Gastroesophageal sphincter (tissue), 4 donors: ENCODE results near the gene SMPD3. TPM values are rescaled to one million over a fixed set of nuclear protein-coding genes. Genes with fewer than 3 reads are reported as not detected.

Source experiments
- ATAC-seq: fragments of 150-250 bp; one replicate; pipeline ENCODE4 v1.9.1; 2016; ENCODE audit warnings: mild to moderate bottlenecking, moderate library complexity
- H3K27ac ChIP-seq, 4 donors: fragments of 200-600 bp; sonication (generic) in 3 of 4; 1 replicate in 3 of 4; 2 replicates in 1 of 4; pipeline ENCODE4 v1.5.1; 2016 to 2019
- H3K27me3 ChIP-seq: fragments of 200-600 bp; sonication (generic); one replicate; pipeline ENCODE4 v1.5.1; 2019
- H3K36me3 ChIP-seq, 2 donors: fragments of 200-600 bp; sonication (generic); one replicate each; pipeline ENCODE4 v1.5.1; 2019; ENCODE audit warnings: control low read depth in 1 of 2
- H3K4me1 ChIP-seq, 3 donors: fragments of 200-600 bp; sonication (generic); 1 replicate in 2 of 3; 2 replicates in 1 of 3; pipeline ENCODE4 v1.5.1; 2016 to 2019; ENCODE audit warnings: control low read depth in 2 of 3
- H3K4me3 ChIP-seq, 2 donors: fragments of 200-600 bp; sonication (generic); one replicate each; pipeline ENCODE4 v1.5.1; 2019; ENCODE audit warnings: mild to moderate bottlenecking in 1 of 2, moderate library complexity in 1 of 2
- H3K9me3 ChIP-seq, 3 donors: fragments of 200-600 bp; sonication (generic); one replicate each; pipeline ENCODE4 v1.5.1; 2017 to 2019; ENCODE audit warnings: control low read depth in 2 of 3
- CTCF ChIP-seq, 4 experiments: fragments of 200-600 bp in 2 of 4; fragments of 450-650 bp in 2 of 4; sonication (generic) in 1 of 4; IDR thresholded peaks; one replicate each; pipeline ENCODE4 v1.5.1; 2017 to 2019; ENCODE audit warnings: antibody characterized with exemption in 4 of 4, mild to moderate bottlenecking in 2 of 4, moderate library complexity in 2 of 4
- EP300 ChIP-seq: sonication (generic); formaldehyde crosslinking; IDR thresholded peaks from one replicate; pipeline ENCODE4 v1.6.1; 2017; ENCODE audit warnings: antibody characterized with exemption, mild to moderate bottlenecking
- POLR2A ChIP-seq, 2 donors: fragments of 450-650 bp; IDR thresholded peaks; one replicate each; pipeline ENCODE4 v1.6.1; 2017; ENCODE audit warnings: antibody characterized with exemption in 2 of 2, mild to moderate bottlenecking in 2 of 2, moderate library complexity in 1 of 2
- POLR2AphosphoS5 ChIP-seq: sonication (generic); formaldehyde crosslinking; IDR thresholded peaks from one replicate; pipeline ENCODE4 v1.6.1; 2017; ENCODE audit warnings: antibody characterized with exemption
- WGBS, 2 donors: methylation state at CpG; one replicate each; pipeline ENCODE4 v1.1.5; 2018; ENCODE audit warnings: low coverage in 1 of 2; 5-methylcytosine and 5-hydroxymethylcytosine counted together
- total RNA-seq, 4 donors: library from RNA; depleted of rRNA; stranded (reverse); fragments of >200 nt; gene quantifications; one replicate each; pipeline ENCODE4 v1.1.0, GENCODE V29; 2016

Gene SMPD3
- total RNA-seq, 4 donors from 2014 or later: 0.08 to 0.94 (median 0.77) TPM; not detected in 1

DNA sequence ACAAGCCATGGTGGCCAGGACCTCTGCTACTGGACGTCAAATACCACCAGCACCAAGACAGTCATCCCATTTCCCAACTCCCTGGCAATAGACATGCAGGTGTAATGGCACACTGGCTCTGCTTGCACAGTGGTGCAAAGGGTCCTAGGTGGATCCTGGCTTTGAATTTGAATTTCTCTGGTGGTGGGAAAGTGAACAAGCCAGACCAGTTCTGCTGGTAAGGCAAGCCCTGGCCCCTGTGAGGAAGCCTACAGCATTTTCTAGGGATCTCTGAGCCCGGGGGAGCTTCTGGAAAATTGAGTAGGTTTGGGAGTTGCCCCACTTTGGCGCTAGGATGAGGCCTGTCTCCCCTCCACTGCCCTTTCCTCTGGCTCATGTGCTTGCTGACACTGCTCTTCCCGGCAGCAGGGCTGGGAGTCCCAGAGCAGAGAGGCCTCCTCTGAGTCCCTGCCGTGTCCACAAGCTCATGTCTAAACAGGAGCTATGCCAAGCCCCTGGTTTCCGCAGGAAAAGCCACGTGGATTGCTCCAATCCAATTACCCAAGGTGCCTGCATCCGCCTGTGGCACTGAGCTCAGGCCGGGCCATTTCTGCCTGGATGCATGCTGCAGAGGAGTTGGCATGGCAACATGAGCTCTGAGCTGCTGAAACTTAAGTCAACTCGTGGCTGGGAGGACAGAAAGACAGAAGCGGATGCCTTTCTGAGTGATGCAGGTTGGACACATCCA is 70.5 kb downstream of the SMPD3 start:
- no peak overlapping the region for H3K27ac ChIP-seq
- H3K4me1 ChIP-seq: no peaks in the 10 kb centered on the region
- no CpG with 5 or more reads among the region's 11 CpGs for WGBS, 2 donors

DNA sequence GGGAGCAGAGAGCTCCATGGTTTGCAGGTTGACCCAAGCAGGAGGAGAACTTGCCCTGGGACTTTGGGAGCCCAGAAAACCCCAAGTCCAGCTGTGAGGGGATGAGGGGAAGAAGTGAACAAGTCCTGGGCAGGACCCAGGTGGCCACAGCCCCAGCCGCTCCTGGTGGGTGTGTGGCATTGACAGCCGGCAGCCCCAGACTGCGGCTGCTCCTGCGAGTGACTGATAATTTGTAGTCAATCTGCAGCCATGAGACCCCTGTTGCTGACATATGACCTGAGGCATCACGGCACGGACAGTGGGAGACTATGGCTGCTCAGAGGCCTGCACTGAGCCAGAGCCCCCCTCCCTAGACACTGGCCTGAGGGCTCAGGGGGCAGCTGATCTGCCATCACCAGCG is 71.1 kb downstream of the SMPD3 start:
- no peak for ATAC-seq
- Histone ChIP-seq H3K9me3 (no peaks in the 10 kb centered on the region), H3K4me1 (no peaks in the 10 kb centered on the region), H3K36me3 (no peaks in the 10 kb centered on the region), H3K4me3 (no peak overlapping the region), H3K27ac (no peak overlapping the region), H3K27me3 (no peaks in the 10 kb centered on the region)
- no CpG with 5 or more reads among the region's 7 CpGs for WGBS, 2 donors
- no peak for TF ChIP-seq EP300
- TF ChIP-seq POLR2AphosphoS5: no peak
- no peak for TF ChIP-seq CTCF (IDR thresholded peaks at IDR 0.05)
- no peak for TF ChIP-seq POLR2A (IDR thresholded peaks at IDR 0.05)

More for the DNA sequence above, 70.5 kb downstream of the SMPD3 start:
- Histone ChIP-seq H3K27me3 (no peaks in the 10 kb centered on the region), H3K9me3 (no peaks in the 10 kb centered on the region), H3K4me3 (no peak overlapping the region), H3K36me3 (no peaks in the 10 kb centered on the region)
- TF ChIP-seq POLR2AphosphoS5 (no peak), POLR2A (IDR thresholded peaks at IDR 0.05) (no peak), CTCF (IDR thresholded peaks at IDR 0.05) (no peak), EP300 (no peak)
- peak; percentile 32 for ATAC-seq

- H3K4me3 ChIP-seq: no peak overlapping the region
- TF ChIP-seq POLR2AphosphoS5 (no peak), POLR2A (IDR thresholded peaks at IDR 0.05) (no peak), EP300 (no peak), CTCF (IDR thresholded peaks at IDR 0.05) (no peak)
- no peak for ATAC-seq
These were observed 71.7 kb downstream of the SMPD3 start for GRCh38 chr16:68376590-68376989.

GRCh38 chr16:68375801-68376536 is 72.3 kb downstream of the SMPD3 start:
- no peaks in the 10 kb centered on the region for H3K9me3 ChIP-seq
- no peaks in the 10 kb centered on the region for H3K36me3 ChIP-seq
- H3K4me3 ChIP-seq: no peak overlapping the region
- H3K27ac ChIP-seq: no peak overlapping the region
- TF ChIP-seq POLR2AphosphoS5 (no peak), EP300 (no peak), POLR2A (IDR thresholded peaks at IDR 0.05) (no peak), CTCF (IDR thresholded peaks at IDR 0.05) (no peak)
- no peaks in the 10 kb centered on the region for H3K27me3 ChIP-seq
- no peaks in the 10 kb centered on the region for H3K4me1 ChIP-seq
- no peak for ATAC-seq
- 100% methylated on average over 1 of the region's 11 CpGs; no CpG with 5 or more reads in 1 of the 2 donors for WGBS, 2 donors

More at GRCh38 chr16:68376590-68376989, 71.7 kb downstream of the SMPD3 start:
- WGBS, 2 donors: 73% methylated on average over 3 of the region's 6 CpGs; no CpG with 5 or more reads in 1 of the 2 donors
- no peaks in the 10 kb centered on the region for H3K4me1 ChIP-seq
- H3K36me3 ChIP-seq: no peaks in the 10 kb centered on the region
- H3K27me3 ChIP-seq: no peaks in the 10 kb centered on the region
- H3K27ac ChIP-seq: no peak overlapping the region
- H3K9me3 ChIP-seq: no peaks in the 10 kb centered on the region
